Prostate gland (tissue), 2 donors: Measurements from ENCODE around the gene GPR139. TPM values are rescaled to one million over a fixed set of nuclear protein-coding genes. Genes with fewer than 3 reads are reported as not detected.

Experiments used
- DNase-seq: peaks from one replicate; pipeline ENCODE4 v3.0.0-alpha.2; 2019; ENCODE audit warnings: low spot score
- H3K27ac ChIP-seq, 2 donors: fragments of 200-600 bp; sonication (generic); 2 replicates each; pipeline ENCODE4 v1.5.1; 2017 to 2019
- H3K27me3 ChIP-seq: fragments of 200-600 bp; sonication (generic); replicated peaks from 2 replicates; pipeline ENCODE4 v1.5.1; 2019; ENCODE audit not compliant: insufficient read depth
- H3K36me3 ChIP-seq, 2 donors: fragments of 200-600 bp; sonication (generic); 1 replicate in 1 of 2; 2 replicates in 1 of 2; pipeline versions ENCODE4 v1.5.1 to v1.8.1; 2017 to 2019
- H3K4me1 ChIP-seq: fragments of 200-600 bp; sonication (generic); replicated peaks from 2 replicates; pipeline ENCODE4 v1.5.1; 2019
- H3K4me3 ChIP-seq, 2 donors: fragments of 200-600 bp; sonication (generic); 2 replicates each; pipeline ENCODE4 v1.5.1; 2017 to 2019
- H3K9me3 ChIP-seq: fragments of 200-600 bp; sonication (generic); 2 replicates; pipeline ENCODE4 v1.5.1; 2017
- CTCF ChIP-seq, 4 experiments: fragments of 200-600 bp in 2 of 4; fragments of 450-650 bp in 2 of 4; sonication (generic) in 2 of 4; IDR thresholded peaks; 1 replicate in 3 of 4; 2 replicates in 1 of 4; pipeline ENCODE4 v1.5.1; 2016 to 2019; ENCODE audit warnings: antibody characterized with exemption in 4 of 4, mild to moderate bottlenecking in 2 of 4, moderate library complexity in 2 of 4
- POLR2A ChIP-seq: fragments of 450-650 bp; IDR thresholded peaks from one replicate; pipeline ENCODE4 v1.6.1; 2016; ENCODE audit warnings: antibody characterized with exemption, mild to moderate bottlenecking
- POLR2AphosphoS5 ChIP-seq: sonication (generic); formaldehyde crosslinking; IDR thresholded peaks from one replicate; pipeline ENCODE4 v1.6.1; 2017; ENCODE audit warnings: antibody characterized with exemption
- WGBS: methylation state at CpG from one replicate; pipeline ENCODE4 v1.1.5; 2018; 5-methylcytosine and 5-hydroxymethylcytosine counted together
- intact Hi-C: fragments of 100-400 bp; cut with DNase I; formaldehyde crosslinking; loops from one replicate; pipeline ENCODE4 v1.14.2; 2022
- total RNA-seq, 2 donors: library from RNA; depleted of rRNA; stranded (reverse); fragments of >200 nt; gene quantifications; one replicate each; pipeline ENCODE4 v1.1.0, GENCODE V29; 2016

GPR139 gene
- total RNA-seq, 2 donors from 2014 or later, result not detected

- no peak overlapping the region for H3K27ac ChIP-seq
- intact Hi-C loops, result no loop called here
- TF ChIP-seq CTCF (IDR thresholded peaks at IDR 0.05) (no peak), POLR2AphosphoS5 (no peak), POLR2A (no peak)
- H3K36me3 ChIP-seq, result no peaks in the 10 kb centered on the region
- no peaks in the 10 kb centered on the region for H3K4me1 ChIP-seq
- H3K9me3 ChIP-seq, result no peaks in the 10 kb centered on the region
- DNase-seq, result no peak
- H3K27me3 ChIP-seq, result peaks cover 16% of the 10 kb centered on the region
- 8% methylated on average over 34 of the region's 34 CpGs for WGBS
- no peak overlapping the region for H3K4me3 ChIP-seq
Observed at GRCh38 chr16:20074099-20074991, 655 bp upstream of the GPR139 start.

GRCh38 chr16:20072874-20073202 lies 852 bp downstream of the GPR139 start:
- Histone ChIP-seq H3K9me3 (no peaks in the 10 kb centered on the region), H3K4me1 (no peaks in the 10 kb centered on the region), H3K27ac (no peak overlapping the region), H3K27me3 (peaks cover 16% of the 10 kb centered on the region), H3K36me3 (no peaks in the 10 kb centered on the region), H3K4me3 (no peak overlapping the region)
- intact Hi-C loops, result no loop called here
- 18% methylated on average over 10 of the region's 11 CpGs for WGBS
- DNase-seq, result no peak
- TF ChIP-seq CTCF (IDR thresholded peaks at IDR 0.05), result no peak
- TF ChIP-seq POLR2AphosphoS5, result no peak
- no peak for TF ChIP-seq POLR2A

- Histone ChIP-seq H3K36me3 (no peaks in the 10 kb centered on the region), H3K9me3 (no peaks in the 10 kb centered on the region), H3K27ac (no peak overlapping the region), H3K4me3 (no peak overlapping the region), H3K4me1 (no peaks in the 10 kb centered on the region), H3K27me3 (peaks cover 16% of the 10 kb centered on the region)
- WGBS, result 32% methylated on average over 11 of the region's 11 CpGs
- intact Hi-C loops, result no loop called here
- no peak for TF ChIP-seq POLR2AphosphoS5
- TF ChIP-seq POLR2A, result no peak
- no peak for TF ChIP-seq CTCF (IDR thresholded peaks at IDR 0.05)
- DNase-seq, result no peak
Observed at GRCh38 chr16:20072146-20072873, 1.4 kb downstream of the GPR139 start.

- 14% methylated on average over 2 of the region's 2 CpGs for WGBS
- TF ChIP-seq POLR2AphosphoS5 (no peak), POLR2A (no peak), CTCF (IDR thresholded peaks at IDR 0.05) (no peak)
Observed at GRCh38 chr16:20064931-20065330, 8.8 kb downstream of the GPR139 start.

More at GRCh38 chr16:20064931-20065330, 8.8 kb downstream of the GPR139 start:
- H3K36me3 ChIP-seq, result no peaks in the 10 kb centered on the region
- no peaks in the 10 kb centered on the region for H3K27me3 ChIP-seq
- no peaks in the 10 kb centered on the region for H3K9me3 ChIP-seq
- no peak overlapping the region for H3K4me3 ChIP-seq
- no peak overlapping the region for H3K27ac ChIP-seq
- DNase-seq, result no peak
- H3K4me1 ChIP-seq, result no peaks in the 10 kb centered on the region
- intact Hi-C loops, result no loop called here
